ENCODE measurements around the gene COMMD1.
"Not testable (repeated sequence)": the region's sequence is repeated elsewhere in the genome, so short reads cannot be mapped to it uniquely, and the experiment has no call there.

The COMMD1 gene

DNA sequence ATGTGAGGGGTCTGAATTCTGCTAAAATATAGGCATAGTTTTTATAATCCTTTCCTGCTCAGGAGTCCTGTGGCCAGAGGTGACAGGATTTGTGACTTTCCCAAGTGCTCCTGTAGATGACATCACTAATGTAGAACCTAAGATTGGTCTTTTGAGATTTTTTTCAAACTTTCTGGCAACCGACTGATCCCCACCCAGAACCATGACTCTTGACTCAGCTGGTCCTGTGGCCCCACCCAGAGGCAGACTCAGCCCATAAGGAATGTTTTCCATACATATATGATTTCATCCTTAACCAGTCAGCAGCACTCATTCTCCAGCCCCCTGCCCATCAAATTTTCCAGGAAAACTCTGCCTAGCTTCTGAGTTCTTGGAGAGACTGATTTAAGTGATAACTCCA is 46.8 kb downstream of the COMMD1 start:
- TF ChIP-seq, protein P1, sequence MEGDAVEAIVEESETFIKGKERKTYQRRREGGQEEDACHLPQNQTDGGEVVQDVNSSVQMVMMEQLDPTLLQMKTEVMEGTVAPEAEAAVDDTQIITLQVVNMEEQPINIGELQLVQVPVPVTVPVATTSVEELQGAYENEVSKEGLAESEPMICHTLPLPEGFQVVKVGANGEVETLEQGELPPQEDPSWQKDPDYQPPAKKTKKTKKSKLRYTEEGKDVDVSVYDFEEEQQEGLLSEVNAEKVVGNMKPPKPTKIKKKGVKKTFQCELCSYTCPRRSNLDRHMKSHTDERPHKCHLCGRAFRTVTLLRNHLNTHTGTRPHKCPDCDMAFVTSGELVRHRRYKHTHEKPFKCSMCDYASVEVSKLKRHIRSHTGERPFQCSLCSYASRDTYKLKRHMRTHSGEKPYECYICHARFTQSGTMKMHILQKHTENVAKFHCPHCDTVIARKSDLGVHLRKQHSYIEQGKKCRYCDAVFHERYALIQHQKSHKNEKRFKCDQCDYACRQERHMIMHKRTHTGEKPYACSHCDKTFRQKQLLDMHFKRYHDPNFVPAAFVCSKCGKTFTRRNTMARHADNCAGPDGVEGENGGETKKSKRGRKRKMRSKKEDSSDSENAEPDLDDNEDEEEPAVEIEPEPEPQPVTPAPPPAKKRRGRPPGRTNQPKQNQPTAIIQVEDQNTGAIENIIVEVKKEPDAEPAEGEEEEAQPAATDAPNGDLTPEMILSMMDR (IDR thresholded peaks at IDR 0.05; ENCODE audit: low read depth, low read length, missing control alignments), result no peak
- Histone ChIP-seq H3K27me3 (replicated peaks) (no peaks in the 10 kb centered on the region), H3K4me3 (ENCODE audit: low read depth, low read length) (no peak overlapping the region), H3K27ac (no peak overlapping the region), H3K36me3 (replicated peaks) (no peaks in the 10 kb centered on the region)
- no peak for DNase-seq
- in situ Hi-C loops (cut with HindIII; ENCODE audit: low pct_ligation_motif_present, low sequenced_read_pairs), result no loop called here

- H3K36me3 ChIP-seq (replicated peaks); in situ Hi-C loops (cut with HindIII; ENCODE audit: low pct_ligation_motif_present, low sequenced_read_pairs); H3K4me3 ChIP-seq (ENCODE audit: low read depth, low read length); H3K27ac ChIP-seq; DNase-seq; H3K27me3 ChIP-seq (replicated peaks): not testable (repeated sequence)
Measured at GRCh38 chr2:61954856-61955255, 49.4 kb downstream of the COMMD1 start.

- DNase-seq, result no peak
Measured at GRCh38 chr2:61959381-61960293, 54.2 kb downstream of the COMMD1 start.

DNA sequence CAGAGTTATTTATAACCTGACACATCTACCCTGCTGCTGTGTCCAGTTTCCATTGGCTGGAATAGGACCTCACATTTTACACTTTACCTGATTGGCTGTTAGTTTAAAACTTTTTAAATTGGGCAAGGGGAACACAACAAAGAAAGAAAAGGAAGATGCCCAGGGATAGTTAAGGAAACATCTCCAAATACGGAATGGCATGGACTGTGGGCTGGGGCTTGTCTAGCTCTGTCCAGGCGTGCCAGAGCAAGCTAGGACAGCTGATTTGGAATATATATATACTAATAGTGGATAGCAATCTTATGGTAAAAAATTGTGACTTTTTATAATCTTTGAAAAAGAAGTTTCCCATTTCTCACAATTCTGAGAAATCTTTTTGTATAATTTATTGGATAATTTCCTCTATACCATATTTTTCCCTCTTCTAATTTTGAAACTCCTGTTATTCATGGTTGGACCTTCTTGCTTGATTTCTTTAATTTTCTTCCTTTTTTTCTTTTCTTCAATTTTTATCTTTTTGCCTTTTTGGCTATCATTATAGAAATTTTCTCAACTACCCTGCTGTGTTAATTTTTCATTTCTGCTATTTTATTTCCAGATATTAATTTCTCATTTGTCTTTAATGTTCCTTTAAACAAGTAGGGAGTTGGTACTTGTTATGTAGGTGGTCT is 55.9 kb downstream of the COMMD1 start:
- H3K36me3 ChIP-seq (replicated peaks), result no peaks in the 10 kb centered on the region
- no peaks in the 10 kb centered on the region for H3K27me3 ChIP-seq (replicated peaks)
- no peak for DNase-seq
- no peak overlapping the region for H3K4me3 ChIP-seq (ENCODE audit: low read depth, low read length)
- TF ChIP-seq, protein P1 (IDR thresholded peaks at IDR 0.05; ENCODE audit: low read depth, low read length, missing control alignments), result no peak
- no peak overlapping the region for H3K27ac ChIP-seq
- in situ Hi-C loops (cut with HindIII; ENCODE audit: low pct_ligation_motif_present, low sequenced_read_pairs), result no loop called here

More at GRCh38 chr2:61959381-61960293, 54.2 kb downstream of the COMMD1 start:
- no peaks in the 10 kb centered on the region for H3K27me3 ChIP-seq (replicated peaks)
- no peak overlapping the region for H3K4me3 ChIP-seq (ENCODE audit: low read depth, low read length)
- no peaks in the 10 kb centered on the region for H3K36me3 ChIP-seq (replicated peaks)
- TF ChIP-seq, protein P1 (IDR thresholded peaks at IDR 0.05; ENCODE audit: low read depth, low read length, missing control alignments), result no peak
- H3K27ac ChIP-seq, result no peak overlapping the region
- in situ Hi-C loops (cut with HindIII; ENCODE audit: low pct_ligation_motif_present, low sequenced_read_pairs), result no loop called here

DNA sequence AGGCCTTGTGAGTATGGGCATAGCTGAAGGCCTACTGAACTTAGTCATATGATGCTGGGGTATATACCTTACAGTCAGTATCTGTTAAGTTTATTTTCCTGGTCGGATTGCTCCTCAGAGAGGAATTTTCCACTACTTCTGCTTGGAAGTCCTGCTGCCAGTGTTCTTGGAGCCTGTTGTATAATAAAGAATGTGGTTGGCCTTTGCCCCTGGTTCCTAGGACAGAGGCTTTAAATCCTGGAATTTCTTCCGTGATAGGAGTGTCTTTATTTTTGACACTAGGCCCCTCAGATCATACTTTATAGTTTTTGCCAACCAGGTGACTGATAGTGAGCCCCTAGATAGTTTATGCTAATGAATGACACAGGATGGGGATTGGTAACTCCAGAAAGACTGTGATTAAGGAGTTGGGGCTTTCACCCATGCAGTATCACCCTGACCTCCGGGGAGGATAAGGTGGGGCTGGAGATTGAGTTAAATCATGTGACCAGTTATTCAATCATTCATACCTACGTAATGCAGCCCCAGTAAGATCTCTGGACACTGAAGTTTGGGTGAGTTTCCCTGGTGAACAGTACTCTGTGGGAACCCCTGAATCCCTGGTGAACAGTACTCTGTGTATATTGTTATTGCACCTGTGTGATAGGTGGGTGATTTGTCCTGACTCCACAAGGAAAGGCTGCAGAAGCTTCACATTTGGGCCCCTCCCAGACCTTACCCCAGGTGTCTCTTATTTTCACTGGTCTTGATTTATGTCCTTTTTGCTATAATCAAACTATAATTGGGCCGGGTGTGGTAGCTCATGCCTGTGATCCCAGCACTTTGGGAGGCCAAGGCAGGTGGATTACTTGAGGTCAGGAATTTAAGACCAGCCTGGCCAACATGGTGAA is 56.9 kb downstream of the COMMD1 start:
- Histone ChIP-seq H3K4me3 (ENCODE audit: low read depth, low read length) (no peak overlapping the region), H3K36me3 (replicated peaks) (no peaks in the 10 kb centered on the region), H3K27ac (no peak overlapping the region), H3K27me3 (replicated peaks) (no peaks in the 10 kb centered on the region)
- in situ Hi-C loops (cut with HindIII; ENCODE audit: low pct_ligation_motif_present, low sequenced_read_pairs), result no loop called here
- TF ChIP-seq, protein P1 (IDR thresholded peaks at IDR 0.05; ENCODE audit: low read depth, low read length, missing control alignments), result no peak
- no peak for DNase-seq

All from brain microvascular endothelial cell (primary cell).